HG03432 (cell line): Measurements from ENCODE around the gene MACROD2.
A peak's percentile ranks its signal among the peaks of the same experiment; 100 is the strongest.
"Not testable (repeated sequence)": the region's sequence is repeated elsewhere in the genome, so short reads cannot be mapped to it uniquely, and the experiment has no call there.

Experiments used
- ATAC-seq: cut with Tn5 transposase; IDR thresholded peaks from one replicate; pipeline ENCODE4 v1.9.1; 2021; ENCODE audit warnings: mild to moderate bottlenecking, moderate library complexity; ENCODE audit not compliant: unreplicated experiment

Gene MACROD2

GRCh38 chr20:15113144-15113773 is 1117.9 kb downstream of the MACROD2 start:
- ATAC-seq: no peak

DNA sequence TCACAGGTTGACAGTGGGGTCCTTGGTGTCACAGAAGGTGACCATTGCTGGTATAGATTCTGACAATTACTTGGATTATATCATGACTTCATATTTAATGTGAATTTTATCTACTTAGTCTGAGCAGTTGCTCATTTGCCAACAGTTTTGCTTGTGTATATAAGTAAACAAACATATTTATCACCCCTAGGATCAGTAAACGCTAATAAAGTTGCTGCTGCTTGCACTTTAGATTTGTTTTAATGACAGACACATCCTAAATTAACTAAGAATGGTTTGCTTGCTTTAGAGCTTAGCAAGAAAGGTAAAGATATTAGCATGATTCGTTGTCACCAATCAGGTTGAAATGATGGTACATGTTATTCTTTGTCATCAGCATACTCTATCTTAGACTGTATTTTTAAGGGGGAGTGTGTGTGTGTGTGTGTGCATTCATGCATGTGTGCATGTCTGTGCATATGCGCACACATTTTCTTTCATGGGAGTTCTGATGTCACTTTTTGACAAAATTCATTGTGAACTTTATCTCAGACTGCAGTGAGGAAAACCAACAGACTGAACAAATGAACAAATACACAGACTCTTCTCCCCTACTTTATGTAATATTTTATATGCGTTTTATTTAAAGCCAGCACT is 1124.7 kb downstream of the MACROD2 start:
- ATAC-seq: no peak

DNA sequence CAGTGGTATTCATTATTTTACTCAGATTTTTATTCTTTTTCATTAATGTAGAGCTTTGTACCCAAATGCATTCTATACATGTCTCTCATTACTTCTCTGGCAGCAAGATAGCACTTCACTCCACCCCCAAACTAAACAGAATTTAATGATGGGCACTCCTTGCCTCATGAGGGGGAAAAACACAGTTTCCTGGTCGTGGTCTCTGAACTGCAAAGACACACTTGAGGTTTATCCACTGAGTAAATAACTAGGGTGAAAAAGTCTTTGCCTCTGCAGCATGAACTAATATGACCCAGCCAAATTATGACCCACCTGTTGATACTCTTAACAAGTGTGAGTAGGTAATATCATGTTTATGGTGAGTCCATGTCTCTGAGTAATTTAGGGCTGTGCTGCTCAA is 1127.3 kb downstream of the MACROD2 start:
- no peak for ATAC-seq

- ATAC-seq: no peak
These were observed 1135.9 kb downstream of the MACROD2 start for GRCh38 chr20:15131176-15131575.

GRCh38 chr20:15138548-15139126 is 1143.3 kb downstream of the MACROD2 start:
- no peak for ATAC-seq

GRCh38 chr20:15139522-15139921 is 1144.2 kb downstream of the MACROD2 start:
- ATAC-seq: no peak

DNA sequence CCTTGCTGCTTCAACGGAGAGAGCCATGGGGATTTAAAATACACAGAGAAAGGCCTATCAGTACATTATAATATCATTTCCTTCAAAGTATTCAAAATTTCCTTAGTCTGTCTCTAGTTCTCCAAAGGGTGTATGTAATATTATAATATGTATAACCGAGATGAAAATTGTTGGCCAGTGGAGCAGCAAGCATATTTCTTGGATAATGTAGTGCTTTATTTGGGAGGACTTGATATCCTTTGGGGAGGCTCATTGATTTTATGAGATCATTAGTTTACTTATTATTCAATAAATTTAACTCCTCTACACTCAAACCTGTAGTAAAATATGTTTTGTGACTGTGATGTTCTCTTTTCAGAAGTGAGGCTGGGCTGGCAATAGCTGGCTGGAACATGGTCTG is 1145.0 kb downstream of the MACROD2 start:
- ATAC-seq: no peak

DNA sequence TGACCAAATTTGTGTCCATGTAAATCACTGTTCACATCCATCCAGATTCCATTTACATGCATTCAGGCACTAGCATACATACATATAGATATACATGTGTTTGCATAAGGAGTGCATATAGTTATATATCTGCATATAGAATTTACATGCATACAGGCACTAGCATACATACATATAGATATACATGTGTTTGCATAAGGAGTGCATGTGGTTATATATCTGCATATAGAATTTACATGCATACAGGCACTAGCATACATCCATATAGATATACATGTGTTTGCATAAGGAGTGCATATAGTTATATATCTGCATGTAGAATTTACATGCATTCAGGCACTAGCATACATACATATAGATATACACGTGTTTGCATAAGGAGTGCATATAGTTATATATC is 1145.6 kb downstream of the MACROD2 start:
- ATAC-seq: not testable (repeated sequence)

DNA sequence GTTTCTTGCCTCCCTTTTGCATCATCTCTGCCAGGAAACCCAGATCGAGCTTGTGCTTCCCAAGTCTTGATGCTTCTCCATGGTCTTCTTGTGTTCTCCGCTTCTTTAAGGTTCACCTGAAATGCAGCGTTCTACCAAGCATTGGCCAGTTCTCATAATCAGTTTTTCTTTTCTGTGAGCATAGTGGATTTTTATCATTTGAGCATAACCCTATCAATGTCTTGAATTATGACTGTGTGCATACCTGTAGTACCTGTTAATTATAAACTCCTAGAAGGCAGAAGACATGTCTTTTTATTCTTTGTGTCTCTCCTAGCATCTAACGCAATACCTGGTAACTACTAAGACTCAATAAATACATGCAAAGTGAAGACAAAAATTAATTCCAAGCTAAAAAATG is 1146.5 kb downstream of the MACROD2 start:
- no peak for ATAC-seq

DNA sequence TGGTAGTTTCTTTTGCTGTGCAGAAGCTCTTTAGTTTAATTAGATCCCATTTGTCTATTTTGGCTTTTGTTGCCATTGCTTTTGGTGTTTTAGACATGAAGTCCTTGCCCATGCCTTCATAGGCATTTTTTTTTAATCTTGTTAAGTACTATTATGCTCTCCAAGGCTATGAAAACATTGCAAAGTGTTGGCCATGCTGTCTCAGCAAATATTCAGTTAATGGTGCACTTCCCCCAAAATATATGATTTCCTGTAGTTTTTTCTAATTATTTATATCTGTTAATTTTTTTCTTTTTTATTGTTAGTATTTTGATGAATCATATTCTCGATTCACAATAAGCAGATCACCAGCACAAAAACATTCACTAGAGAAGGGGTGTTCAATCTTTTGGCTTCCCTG is 1148.2 kb downstream of the MACROD2 start:
- ATAC-seq: no peak

GRCh38 chr20:15144916-15145315 is 1149.6 kb downstream of the MACROD2 start:
- no peak for ATAC-seq

DNA sequence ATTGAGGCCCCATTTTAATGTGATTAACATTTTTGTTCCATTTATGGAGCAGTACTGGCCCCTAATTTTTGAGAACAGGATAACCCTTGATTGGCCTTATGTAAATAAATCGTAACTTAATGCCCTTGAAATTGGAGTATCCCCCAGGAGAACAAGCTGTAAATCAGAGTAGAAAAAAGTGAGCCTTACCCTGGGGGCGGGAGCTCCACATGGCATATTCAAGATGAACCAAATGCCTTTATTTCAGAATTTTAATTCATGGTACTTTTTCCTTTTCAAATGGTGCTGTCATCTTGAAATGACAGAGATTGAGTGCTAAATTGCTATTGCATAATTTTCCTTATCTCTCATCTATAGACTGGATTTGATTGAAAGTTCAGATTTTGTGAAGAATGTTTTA is 1151.6 kb downstream of the MACROD2 start:
- ATAC-seq: no peak

- ATAC-seq: no peak
These were observed 1158.8 kb downstream of the MACROD2 start for GRCh38 chr20:15154070-15154469.

- ATAC-seq: no peak
These were observed 1160.6 kb downstream of the MACROD2 start for GRCh38 chr20:15155848-15156401.

GRCh38 chr20:15158533-15158932 is 1163.2 kb downstream of the MACROD2 start:
- ATAC-seq: no peak

DNA sequence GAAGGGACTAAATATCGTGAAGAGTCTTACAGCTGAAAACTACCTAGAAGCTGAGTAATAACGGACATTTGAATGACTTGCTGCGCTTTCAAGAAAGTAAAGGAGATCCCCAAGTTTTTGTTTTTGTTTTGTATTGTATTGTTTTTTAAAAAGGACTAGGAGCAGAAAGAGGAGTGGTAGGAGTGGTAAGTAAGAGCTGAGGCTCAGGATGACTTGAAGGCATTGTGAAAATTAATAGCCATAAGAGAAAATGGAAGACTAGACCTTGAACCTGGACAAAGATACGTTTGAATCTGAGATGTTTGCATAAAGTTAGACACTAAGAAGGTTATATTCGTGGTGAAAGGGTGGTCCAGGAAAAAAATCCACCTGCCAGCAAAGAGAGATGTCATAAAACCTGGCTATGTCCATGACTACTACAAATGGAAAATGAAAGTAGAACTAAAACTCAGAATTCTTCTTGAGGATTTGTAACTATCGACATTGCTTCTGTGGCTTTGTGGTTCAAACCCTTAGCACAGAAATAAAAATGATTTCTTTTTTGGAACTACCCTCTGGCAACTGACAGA is 1166.8 kb downstream of the MACROD2 start:
- ATAC-seq: peak; percentile 79

DNA sequence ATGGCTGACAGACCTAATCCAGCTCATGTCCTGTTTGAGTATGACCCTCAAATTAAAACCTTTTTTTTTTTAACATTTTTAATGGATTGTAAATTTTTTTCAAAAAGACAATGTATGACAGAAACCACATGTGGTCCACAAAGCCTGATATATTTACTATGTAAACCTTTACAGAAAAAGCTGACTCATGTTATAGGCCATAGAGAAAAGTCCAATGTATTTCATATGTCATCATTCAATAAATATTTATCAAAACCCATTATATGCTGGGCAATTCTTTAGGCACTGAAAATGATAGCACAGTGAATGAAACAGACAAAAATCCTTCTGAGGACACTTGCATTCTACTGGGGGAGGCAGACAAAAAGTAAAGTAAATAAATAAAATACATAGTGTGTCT is 1168.3 kb downstream of the MACROD2 start:
- ATAC-seq: no peak

GRCh38 chr20:15164726-15165125 is 1169.4 kb downstream of the MACROD2 start:
- no peak for ATAC-seq

GRCh38 chr20:15166744-15167143 is 1171.4 kb downstream of the MACROD2 start:
- no peak for ATAC-seq

- no peak for ATAC-seq
These were observed 1175.7 kb downstream of the MACROD2 start for GRCh38 chr20:15171016-15171415.

- ATAC-seq: no peak
These were observed 1181.6 kb downstream of the MACROD2 start for GRCh38 chr20:15176929-15177328.

DNA sequence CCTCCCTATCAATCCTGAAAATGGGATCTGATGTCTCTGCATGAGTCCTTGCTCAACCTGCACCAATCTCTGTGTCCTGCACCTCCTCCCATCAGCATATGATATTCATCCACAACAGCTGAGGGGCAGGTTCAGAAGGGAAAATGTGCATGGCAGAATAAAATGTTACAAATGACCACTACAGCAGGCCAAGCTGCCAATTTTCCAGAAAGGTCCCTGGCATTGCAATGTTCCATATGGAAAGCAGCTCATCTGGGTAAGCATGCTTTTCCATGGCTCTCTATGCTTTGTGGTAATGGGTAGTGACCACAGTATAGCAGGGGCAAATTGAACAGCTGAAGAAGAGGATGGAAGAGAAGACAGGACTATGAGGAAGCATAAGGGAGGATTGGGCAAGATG is 1183.3 kb downstream of the MACROD2 start:
- no peak for ATAC-seq
